ENCODE measurements around the gene RAB38. TPM values are rescaled to one million over a fixed set of nuclear protein-coding genes. Genes with fewer than 3 reads are reported as not detected.

The RAB38 gene
- total RNA-seq, 3 donors from 2014 or later = 1.6 to 14.8 (median 5.2) TPM

DNA sequence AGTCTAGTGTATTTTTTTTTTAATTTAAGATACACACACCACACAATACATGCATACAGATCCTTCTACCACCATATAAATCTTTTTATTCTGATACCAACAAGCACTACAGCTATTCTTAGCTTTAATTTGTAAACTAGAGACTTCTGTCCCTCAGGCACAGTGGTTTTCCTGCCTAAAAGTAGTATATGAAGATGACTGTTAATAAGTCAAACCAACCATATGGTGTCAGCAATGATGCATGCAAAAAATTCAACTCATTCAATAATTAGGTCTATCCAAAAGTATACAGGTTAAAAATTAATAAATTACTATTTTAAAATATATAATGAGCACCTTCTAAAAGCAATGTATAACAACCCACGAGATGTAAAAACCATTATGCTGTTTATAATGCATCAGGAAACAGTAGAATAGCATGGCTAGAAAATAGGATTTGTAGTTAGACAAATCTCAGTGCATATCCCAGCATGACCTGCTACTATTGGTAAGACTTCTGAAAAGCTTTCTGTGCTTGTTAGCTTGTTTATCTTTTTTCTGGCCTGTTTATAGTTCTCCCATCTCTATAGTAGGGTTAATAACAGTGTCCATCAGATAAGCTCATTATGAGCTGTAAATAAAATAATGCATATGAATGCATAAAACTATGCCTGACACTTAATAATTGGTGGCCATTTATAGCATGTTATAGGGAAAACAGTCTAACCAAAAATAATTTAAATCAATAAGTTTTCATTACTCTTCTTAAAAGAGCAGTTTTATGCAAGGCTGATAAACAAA, 10.2 kb downstream of the RAB38 start:
- H3K9me3 ChIP-seq = peaks cover 0 to 11% of the 10 kb centered on the region in 2 donors
- DNase-seq (ENCODE audit: low spot score in 2 of 2) = no peak
- no peak overlapping the region for H3K27ac ChIP-seq
- H3K4me1 ChIP-seq = no peaks in the 10 kb centered on the region
- H3K4me3 ChIP-seq = no peak overlapping the region
- no peaks in the 10 kb centered on the region for H3K27me3 ChIP-seq
- no peaks in the 10 kb centered on the region for H3K36me3 ChIP-seq
- intact Hi-C loops (cut with DNase I; ENCODE audit: low total_unique reads) = no loop called here
- TF ChIP-seq, protein P1, sequence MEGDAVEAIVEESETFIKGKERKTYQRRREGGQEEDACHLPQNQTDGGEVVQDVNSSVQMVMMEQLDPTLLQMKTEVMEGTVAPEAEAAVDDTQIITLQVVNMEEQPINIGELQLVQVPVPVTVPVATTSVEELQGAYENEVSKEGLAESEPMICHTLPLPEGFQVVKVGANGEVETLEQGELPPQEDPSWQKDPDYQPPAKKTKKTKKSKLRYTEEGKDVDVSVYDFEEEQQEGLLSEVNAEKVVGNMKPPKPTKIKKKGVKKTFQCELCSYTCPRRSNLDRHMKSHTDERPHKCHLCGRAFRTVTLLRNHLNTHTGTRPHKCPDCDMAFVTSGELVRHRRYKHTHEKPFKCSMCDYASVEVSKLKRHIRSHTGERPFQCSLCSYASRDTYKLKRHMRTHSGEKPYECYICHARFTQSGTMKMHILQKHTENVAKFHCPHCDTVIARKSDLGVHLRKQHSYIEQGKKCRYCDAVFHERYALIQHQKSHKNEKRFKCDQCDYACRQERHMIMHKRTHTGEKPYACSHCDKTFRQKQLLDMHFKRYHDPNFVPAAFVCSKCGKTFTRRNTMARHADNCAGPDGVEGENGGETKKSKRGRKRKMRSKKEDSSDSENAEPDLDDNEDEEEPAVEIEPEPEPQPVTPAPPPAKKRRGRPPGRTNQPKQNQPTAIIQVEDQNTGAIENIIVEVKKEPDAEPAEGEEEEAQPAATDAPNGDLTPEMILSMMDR (IDR thresholded peaks at IDR 0.05) = no peak
- no peak for TF ChIP-seq POLR2AphosphoS5 (IDR thresholded peaks at IDR 0.05)
- no peak for TF ChIP-seq POLR2A (IDR thresholded peaks at IDR 0.05)

DNA sequence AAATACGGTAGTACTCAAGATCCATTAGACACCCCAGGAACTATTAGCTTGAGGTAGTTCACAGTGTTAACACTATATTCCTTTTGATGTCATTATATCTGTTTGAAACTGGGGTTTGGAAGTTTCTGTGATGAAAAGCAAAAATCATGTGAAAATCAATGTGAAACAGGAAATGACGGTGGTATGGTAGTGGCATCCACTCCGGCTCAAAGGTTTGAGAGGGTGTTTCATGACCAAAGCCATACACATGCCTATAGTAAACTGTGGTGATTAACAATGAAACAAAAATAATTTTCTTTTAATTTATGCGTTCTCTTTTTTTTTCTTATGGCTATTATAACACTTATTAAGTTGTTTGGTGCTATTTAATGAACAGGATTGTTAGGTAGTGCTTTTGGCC, 10.9 kb downstream of the RAB38 start:
- Histone ChIP-seq H3K4me3 (no peak overlapping the region), H3K36me3 (no peaks in the 10 kb centered on the region), H3K27me3 (no peaks in the 10 kb centered on the region), H3K4me1 (no peaks in the 10 kb centered on the region), H3K9me3 (peaks cover 0 to 18% of the 10 kb centered on the region in 2 donors), H3K27ac (no peak overlapping the region)
- DNase-seq (ENCODE audit: low spot score in 2 of 2) = no peak
- TF ChIP-seq, protein P1 (IDR thresholded peaks at IDR 0.05) = no peak
- no peak for TF ChIP-seq POLR2AphosphoS5 (IDR thresholded peaks at IDR 0.05)
- intact Hi-C loops (cut with DNase I; ENCODE audit: low total_unique reads) = no loop called here

DNA sequence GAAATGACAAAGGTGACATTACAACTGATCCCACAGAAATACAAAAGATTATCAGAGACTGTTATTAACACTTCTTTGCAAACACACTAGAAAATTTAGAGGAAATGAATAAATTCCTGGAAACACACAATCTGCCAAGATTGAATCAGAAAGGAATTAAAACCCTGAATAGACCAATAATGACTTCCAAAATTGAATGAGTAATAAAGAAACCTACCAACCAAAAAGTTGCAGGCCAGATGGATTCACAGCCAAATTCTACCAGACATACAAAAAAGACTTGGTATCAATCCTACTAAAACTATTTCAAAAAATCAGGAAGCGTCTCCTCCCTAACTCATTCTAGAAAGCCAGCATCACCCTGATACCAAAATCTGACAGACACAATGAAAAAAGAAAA, 17.2 kb downstream of the RAB38 start:
- Histone ChIP-seq H3K27me3 (no peaks in the 10 kb centered on the region), H3K4me3 (no peak overlapping the region), H3K9me3 (peaks cover 9 to 20% of the 10 kb centered on the region in 2 donors), H3K27ac (no peak overlapping the region), H3K4me1 (no peaks in the 10 kb centered on the region), H3K36me3 (no peaks in the 10 kb centered on the region)
- DNase-seq (ENCODE audit: low spot score in 2 of 2) = no peak
- intact Hi-C loops (cut with DNase I; ENCODE audit: low total_unique reads) = no loop called here
- no peak for TF ChIP-seq POLR2A (IDR thresholded peaks at IDR 0.05)
- no peak for TF ChIP-seq POLR2AphosphoS5 (IDR thresholded peaks at IDR 0.05)
- TF ChIP-seq, protein P1 (IDR thresholded peaks at IDR 0.05) = no peak

DNA sequence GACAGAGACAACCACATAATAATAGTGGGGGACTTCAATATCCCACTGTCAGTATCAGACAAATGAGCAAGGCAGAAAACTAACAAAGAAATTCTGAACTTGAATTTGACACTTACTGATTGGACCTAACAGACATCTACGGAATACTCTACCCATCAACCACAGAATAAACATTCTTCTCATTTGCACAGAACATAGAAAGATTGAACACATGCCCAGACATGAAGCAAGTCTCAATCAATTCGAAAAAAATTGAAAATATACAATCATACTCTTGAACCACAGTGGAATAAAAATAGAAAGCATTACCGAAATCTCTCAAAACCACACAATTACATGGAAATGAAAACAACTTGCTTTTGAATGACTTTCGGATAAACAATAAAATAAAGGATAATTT, 17.9 kb downstream of the RAB38 start:
- no peak overlapping the region for H3K4me3 ChIP-seq
- no peaks in the 10 kb centered on the region for H3K36me3 ChIP-seq
- H3K27me3 ChIP-seq = no peaks in the 10 kb centered on the region
- intact Hi-C loops (cut with DNase I; ENCODE audit: low total_unique reads) = no loop called here
- TF ChIP-seq POLR2AphosphoS5 (IDR thresholded peaks at IDR 0.05) (no peak), POLR2A (IDR thresholded peaks at IDR 0.05) (no peak)
- TF ChIP-seq, protein P1 (IDR thresholded peaks at IDR 0.05) = no peak
- peaks cover 9 to 20% of the 10 kb centered on the region in 2 donors for H3K9me3 ChIP-seq
- H3K4me1 ChIP-seq = no peaks in the 10 kb centered on the region
- no peak overlapping the region for H3K27ac ChIP-seq
- no peak for DNase-seq (ENCODE audit: low spot score in 2 of 2)

DNA sequence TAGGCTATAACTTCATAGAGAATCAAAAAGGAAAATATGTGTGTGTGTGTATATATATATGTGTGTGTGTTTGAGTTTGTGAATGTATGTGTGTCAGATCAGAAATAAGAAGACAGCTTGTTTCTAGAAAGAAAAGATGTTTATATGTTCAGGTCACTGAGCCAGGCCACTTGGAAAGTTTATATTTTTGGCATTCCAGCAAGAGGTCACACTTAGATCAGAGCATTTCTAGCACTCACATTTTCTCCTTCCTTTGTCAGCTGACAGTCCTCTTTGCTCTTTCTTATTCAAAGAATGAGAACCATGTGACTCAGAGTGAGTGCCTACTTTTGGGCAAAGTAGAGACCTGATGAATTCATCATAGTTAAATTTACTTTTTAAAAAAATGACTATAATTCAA, 22.9 kb downstream of the RAB38 start:
- no peaks in the 10 kb centered on the region for H3K36me3 ChIP-seq
- intact Hi-C loops (cut with DNase I; ENCODE audit: low total_unique reads) = no loop called here
- no peak overlapping the region for H3K4me3 ChIP-seq
- H3K27ac ChIP-seq = no peak overlapping the region
- H3K4me1 ChIP-seq = no peaks in the 10 kb centered on the region
- TF ChIP-seq, protein P1 (IDR thresholded peaks at IDR 0.05) = no peak
- TF ChIP-seq POLR2A (IDR thresholded peaks at IDR 0.05) (no peak), POLR2AphosphoS5 (IDR thresholded peaks at IDR 0.05) (no peak)
- no peaks in the 10 kb centered on the region for H3K27me3 ChIP-seq
- DNase-seq (ENCODE audit: low spot score in 2 of 2) = no peak
- peaks cover 0 to 9% of the 10 kb centered on the region in 2 donors for H3K9me3 ChIP-seq

All from breast epithelium (tissue), 4 donors.